ENCODE measurements around the gene TPRX1.

Gene TPRX1

DNA sequence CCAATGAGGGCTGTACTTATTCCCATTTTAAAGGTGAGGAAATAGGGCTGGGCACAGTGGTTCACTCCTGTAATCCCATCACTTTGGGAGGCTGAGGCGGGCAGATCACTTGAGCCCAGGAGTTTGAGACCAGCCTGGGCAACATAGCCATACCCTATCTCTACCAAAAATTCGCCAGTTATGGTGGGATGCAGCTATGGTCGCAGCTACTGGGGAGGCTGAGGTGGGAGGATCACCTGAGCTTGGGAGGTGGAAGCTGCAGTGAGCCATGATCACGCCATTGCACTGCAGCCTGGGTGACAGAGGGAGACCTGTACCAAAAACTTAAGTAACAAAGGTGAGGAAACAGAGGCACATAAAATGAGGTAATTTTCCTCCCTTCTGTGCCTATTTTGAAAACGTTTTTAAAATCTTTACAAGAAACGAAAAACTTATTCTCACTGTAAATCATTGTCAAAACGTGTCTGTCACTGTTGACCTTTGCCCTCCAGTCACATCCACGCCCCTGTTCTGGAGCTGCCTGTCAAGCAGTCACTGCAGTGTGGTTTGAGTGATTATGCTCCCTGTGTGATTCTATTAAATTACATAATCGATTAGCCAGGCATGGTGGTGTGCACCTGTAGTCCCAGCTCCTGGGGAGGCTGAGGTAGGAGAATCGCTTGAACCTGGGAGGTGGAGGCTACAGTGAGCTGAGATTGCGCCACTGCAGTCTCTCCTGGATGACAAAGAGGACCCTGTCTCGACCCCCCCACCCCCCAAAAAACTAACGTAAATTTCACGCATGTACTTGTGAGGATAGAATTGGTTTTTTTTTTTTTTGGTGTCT is 46.5 kb downstream of the TPRX1 start:
- Histone ChIP-seq H3K27me3 (ENCODE audit: insufficient read depth, low read length) (no peaks in the 10 kb centered on the region), H3K4me1 (ENCODE audit: control insufficient read depth, insufficient read depth, low read length, unreplicated experiment) (no peaks in the 10 kb centered on the region), H2AFZ (ENCODE audit: low read length, unreplicated experiment) (no peak overlapping the region), H3K27ac (ENCODE audit: low read depth, low read length) (no peak overlapping the region), H3K4me3 (ENCODE audit: low read depth, low read length) (no peak overlapping the region), H3K36me3 (ENCODE audit: insufficient read depth, low read length) (peaks cover 5% of the 10 kb centered on the region; the same call in 1 of the 2 replicates), H3K79me2 (ENCODE audit: control insufficient read depth, insufficient read depth, low read length, unreplicated experiment) (no peaks in the 10 kb centered on the region)

DNA sequence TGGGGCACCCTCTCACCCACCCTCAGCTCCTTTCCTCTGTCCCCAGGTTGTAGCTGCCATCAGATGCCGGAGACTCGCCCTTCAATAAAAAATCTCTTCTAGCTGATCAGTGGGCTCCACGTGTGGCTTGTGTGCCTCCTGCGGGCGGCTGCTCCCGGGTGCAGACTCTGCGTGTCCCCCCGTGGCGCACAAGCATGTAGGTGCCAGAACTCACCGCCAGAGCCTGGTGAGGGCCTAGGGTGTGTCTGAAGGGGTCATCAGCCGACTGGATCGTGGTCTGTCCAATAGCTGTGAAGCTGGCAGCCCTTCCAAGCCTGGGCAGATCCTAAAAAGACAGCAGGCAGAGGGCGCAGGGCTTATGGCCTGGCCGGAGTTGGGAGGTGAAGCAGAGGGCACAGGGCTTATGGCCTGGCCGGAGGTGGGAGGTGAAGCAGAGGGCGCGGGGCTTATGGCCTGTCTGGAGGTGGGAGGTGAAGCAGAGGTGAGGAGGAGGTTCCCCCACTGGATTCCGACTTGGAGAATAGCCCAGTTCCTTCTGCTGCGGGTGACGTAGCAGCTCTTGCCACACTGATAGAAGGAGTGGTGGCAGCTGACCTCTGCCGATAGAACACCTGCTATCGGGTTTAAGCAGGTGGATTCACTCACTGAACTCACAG is 47.3 kb downstream of the TPRX1 start:
- no peaks in the 10 kb centered on the region for H3K27me3 ChIP-seq (ENCODE audit: insufficient read depth, low read length)
- H2AFZ ChIP-seq (ENCODE audit: low read length, unreplicated experiment), result no peak overlapping the region
- H3K27ac ChIP-seq (ENCODE audit: low read depth, low read length), result no peak overlapping the region
- no peaks in the 10 kb centered on the region for H3K4me1 ChIP-seq (ENCODE audit: control insufficient read depth, insufficient read depth, low read length, unreplicated experiment)
- no peak overlapping the region for H3K4me3 ChIP-seq (ENCODE audit: low read depth, low read length)
- H3K79me2 ChIP-seq (ENCODE audit: control insufficient read depth, insufficient read depth, low read length, unreplicated experiment), result no peaks in the 10 kb centered on the region
- H3K36me3 ChIP-seq (ENCODE audit: insufficient read depth, low read length), result peaks cover 5% of the 10 kb centered on the region; the same call in 1 of the 2 replicates

DNA sequence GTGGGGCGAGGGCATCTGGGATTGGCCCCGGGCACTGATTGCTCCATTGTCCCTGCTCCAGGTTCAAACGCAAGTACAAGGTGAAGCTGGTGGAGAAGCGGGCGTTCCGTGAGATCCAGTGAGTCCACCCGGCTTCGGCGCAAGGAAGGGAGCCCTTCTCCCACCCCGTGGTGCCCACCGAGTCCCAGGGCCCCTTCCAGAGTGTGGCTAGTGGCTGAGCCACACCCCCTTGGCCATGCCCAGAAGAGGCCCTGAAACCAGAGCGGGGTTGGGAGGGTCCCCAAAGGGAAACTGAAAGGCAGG is 47.8 kb downstream of the TPRX1 start:
- peaks cover 5% of the 10 kb centered on the region; the same call in 1 of the 2 replicates for H3K36me3 ChIP-seq (ENCODE audit: insufficient read depth, low read length)
- no peak overlapping the region for H2AFZ ChIP-seq (ENCODE audit: low read length, unreplicated experiment)
- H3K4me3 ChIP-seq (ENCODE audit: low read depth, low read length), result no peak overlapping the region
- H3K4me1 ChIP-seq (ENCODE audit: control insufficient read depth, insufficient read depth, low read length, unreplicated experiment), result no peaks in the 10 kb centered on the region
- H3K27me3 ChIP-seq (ENCODE audit: insufficient read depth, low read length), result no peaks in the 10 kb centered on the region
- no peak overlapping the region for H3K27ac ChIP-seq (ENCODE audit: low read depth, low read length)
- no peaks in the 10 kb centered on the region for H3K79me2 ChIP-seq (ENCODE audit: control insufficient read depth, insufficient read depth, low read length, unreplicated experiment)

DNA sequence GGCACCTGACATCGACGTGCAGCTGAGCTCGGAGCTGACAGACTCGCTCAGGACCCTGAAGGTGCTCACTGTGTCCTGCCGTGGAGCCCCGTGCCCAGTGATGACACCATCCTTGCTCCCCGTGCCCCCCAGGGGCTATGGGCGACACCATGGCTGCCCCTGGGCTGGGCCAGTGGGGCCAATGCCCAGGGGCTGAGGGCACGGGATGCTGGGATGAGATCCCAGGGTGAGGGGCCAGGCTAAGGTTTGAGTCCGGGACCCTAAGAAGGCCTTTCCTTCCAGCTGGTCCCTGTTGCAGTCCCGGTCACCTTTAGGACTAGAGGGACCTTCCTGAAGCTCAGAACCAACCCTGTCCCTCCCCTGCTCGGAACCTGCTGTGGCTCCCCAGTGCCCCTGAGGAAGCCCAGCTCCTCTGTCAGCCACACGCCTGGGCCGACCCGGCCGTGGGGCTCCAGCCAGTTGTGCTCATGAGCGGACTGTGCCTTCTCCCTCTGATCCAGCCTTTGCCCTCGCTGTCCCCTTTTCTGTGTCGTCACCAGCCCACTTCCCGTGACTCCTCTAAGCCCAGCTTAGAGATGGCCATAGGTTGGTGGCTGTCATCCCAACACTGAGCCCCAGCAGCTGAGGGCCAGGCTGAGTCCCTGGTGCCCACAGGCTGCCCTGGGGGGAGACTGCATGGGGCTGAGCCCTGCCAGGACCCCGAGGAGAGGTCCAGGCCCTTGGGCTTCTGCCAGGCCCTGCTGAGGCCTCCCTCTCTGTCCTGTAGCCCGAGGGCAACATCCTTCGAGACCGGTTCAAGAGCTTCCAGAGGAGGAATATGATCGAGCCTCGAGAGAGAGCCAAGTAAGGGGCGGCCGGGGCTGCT is 48.4 kb downstream of the TPRX1 start:
- H3K27me3 ChIP-seq (ENCODE audit: insufficient read depth, low read length), result no peaks in the 10 kb centered on the region
- H2AFZ ChIP-seq (ENCODE audit: low read length, unreplicated experiment), result no peak overlapping the region
- H3K4me3 ChIP-seq (ENCODE audit: low read depth, low read length), result no peak overlapping the region
- no peaks in the 10 kb centered on the region for H3K4me1 ChIP-seq (ENCODE audit: control insufficient read depth, insufficient read depth, low read length, unreplicated experiment)
- H3K79me2 ChIP-seq (ENCODE audit: control insufficient read depth, insufficient read depth, low read length, unreplicated experiment), result no peaks in the 10 kb centered on the region
- no peak overlapping the region for H3K27ac ChIP-seq (ENCODE audit: low read depth, low read length)
- peaks cover 9% of the 10 kb centered on the region; the same call in 1 of the 2 replicates for H3K36me3 ChIP-seq (ENCODE audit: insufficient read depth, low read length)

DNA sequence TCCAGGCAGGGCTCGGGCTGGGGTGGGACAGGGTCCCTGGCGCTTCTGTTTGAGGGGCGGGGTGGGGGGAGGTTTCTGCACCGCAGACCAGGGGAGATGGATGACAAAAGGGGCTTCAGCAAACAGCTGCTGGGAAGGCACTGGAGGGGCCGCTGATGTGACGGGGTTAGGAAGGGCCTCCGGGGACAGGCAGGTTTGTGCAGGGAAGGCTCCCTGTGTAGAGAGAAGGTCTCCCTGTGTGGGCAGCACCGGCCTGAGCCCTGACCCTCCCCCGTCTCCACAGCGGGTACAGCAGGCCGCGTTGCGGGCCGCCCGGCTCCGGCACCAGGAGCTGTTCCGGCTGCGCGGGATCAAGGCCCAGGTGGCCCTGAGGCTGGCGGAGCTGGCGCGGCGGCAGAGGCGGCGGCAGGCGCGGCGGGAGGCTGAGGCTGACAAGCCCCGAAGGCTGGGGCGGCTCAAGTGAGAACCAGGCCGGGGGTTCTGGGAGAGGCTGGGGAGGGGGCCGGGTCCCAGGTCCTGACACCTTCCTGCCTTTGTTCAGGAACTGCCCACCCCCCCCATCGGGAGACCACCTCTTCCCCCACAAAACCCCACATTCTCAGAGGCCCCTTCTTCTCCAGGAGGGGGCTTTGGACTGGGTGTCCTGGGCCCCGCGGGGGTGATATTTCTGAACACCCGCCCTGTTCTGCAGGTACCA is 49.1 kb downstream of the TPRX1 start:
- no peak overlapping the region for H3K4me3 ChIP-seq (ENCODE audit: low read depth, low read length)
- H3K36me3 ChIP-seq (ENCODE audit: insufficient read depth, low read length), result peaks cover 9% of the 10 kb centered on the region; the same call in 1 of the 2 replicates
- H2AFZ ChIP-seq (ENCODE audit: low read length, unreplicated experiment), result no peak overlapping the region
- H3K79me2 ChIP-seq (ENCODE audit: control insufficient read depth, insufficient read depth, low read length, unreplicated experiment), result no peaks in the 10 kb centered on the region
- H3K4me1 ChIP-seq (ENCODE audit: control insufficient read depth, insufficient read depth, low read length, unreplicated experiment), result no peaks in the 10 kb centered on the region
- H3K27ac ChIP-seq (ENCODE audit: low read depth, low read length), result no peak overlapping the region
- no peaks in the 10 kb centered on the region for H3K27me3 ChIP-seq (ENCODE audit: insufficient read depth, low read length)

DNA sequence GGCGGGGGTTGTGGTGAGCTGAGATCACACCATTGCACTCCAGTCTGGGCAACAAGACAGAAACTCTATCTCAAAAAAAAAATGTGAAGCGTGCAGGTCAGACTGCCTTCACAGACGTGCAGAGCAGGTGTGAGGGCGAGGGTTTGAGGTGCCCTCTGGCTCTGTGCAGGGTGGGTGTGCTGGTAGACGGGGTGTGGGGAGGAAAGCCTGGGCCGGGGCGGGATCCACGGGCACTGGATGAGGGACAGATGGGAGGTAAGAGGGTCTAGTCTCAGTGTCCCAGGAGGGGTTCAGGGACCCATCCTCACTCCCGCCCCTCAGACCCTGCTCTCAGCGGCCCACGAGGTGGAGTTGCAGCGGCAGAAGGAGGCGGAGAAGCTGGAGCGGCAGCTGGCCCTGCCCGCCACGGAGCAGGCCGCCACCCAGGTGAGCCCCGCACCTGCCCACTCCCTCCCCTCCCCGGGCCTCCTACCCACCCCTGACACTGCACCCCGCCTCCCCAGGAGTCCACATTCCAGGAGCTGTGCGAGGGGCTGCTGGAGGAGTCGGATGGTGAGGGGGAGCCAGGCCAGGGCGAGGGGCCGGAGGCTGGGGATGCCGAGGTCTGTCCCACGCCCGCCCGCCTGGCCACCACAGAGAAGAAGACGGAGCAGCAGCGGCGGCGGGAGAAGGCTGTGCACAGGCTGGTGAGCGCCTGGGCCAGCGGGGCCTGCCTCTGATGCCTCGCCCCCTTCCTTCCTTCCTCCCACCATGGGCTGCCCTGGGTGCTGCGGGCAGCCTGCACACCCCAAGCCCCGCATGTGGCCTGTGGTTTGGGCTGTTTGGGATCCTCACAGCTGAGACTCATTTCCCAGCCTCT is 49.9 kb downstream of the TPRX1 start:
- no peaks in the 10 kb centered on the region for H3K27me3 ChIP-seq (ENCODE audit: insufficient read depth, low read length)
- no peak overlapping the region for H2AFZ ChIP-seq (ENCODE audit: low read length, unreplicated experiment)
- no peak overlapping the region for H3K4me3 ChIP-seq (ENCODE audit: low read depth, low read length)
- H3K27ac ChIP-seq (ENCODE audit: low read depth, low read length), result no peak overlapping the region
- no peaks in the 10 kb centered on the region for H3K4me1 ChIP-seq (ENCODE audit: control insufficient read depth, insufficient read depth, low read length, unreplicated experiment)
- peaks cover 9% of the 10 kb centered on the region; the same call in 1 of the 2 replicates for H3K36me3 ChIP-seq (ENCODE audit: insufficient read depth, low read length)
- no peaks in the 10 kb centered on the region for H3K79me2 ChIP-seq (ENCODE audit: control insufficient read depth, insufficient read depth, low read length, unreplicated experiment)

DNA sequence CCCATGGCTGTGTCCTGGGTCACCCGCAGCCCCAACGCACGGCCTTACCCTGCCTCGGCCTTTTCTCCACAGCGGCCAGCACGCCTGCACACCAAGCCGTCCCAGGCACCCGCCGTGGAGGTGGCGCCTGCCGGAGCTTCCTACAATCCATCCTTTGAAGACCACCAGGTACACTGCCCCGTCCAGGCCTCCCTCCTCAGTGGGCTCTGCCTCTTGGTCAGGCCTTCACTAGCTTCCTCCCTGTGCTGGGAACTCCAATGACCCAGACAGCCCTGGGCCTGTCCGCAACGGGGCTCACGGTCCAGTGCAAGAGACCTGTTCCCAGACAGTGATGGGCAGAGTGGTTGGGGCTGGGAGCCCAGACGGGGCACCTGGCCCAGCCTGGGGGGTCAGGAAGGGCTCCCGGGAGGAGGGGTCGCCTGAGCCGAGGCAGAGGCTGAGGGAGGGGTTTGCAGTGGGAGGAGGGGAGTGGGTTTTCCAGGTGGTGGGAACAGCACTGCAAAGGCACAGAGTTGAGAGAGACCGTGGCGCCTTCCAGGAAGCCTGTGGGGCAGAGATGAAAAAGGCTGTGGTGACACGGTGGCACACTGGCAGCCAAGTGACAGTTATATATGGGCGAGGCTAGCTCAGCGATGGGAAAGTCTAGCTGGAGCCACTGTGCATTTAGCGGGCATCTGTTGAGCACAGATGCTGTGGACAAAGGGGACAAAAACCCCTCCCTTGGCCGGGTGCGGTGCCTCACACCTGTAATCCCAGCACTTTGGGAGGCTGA is 51.7 kb downstream of the TPRX1 start:
- H3K27ac ChIP-seq (ENCODE audit: low read depth, low read length), result no peak overlapping the region
- no peaks in the 10 kb centered on the region for H3K4me1 ChIP-seq (ENCODE audit: control insufficient read depth, insufficient read depth, low read length, unreplicated experiment)
- H2AFZ ChIP-seq (ENCODE audit: low read length, unreplicated experiment), result no peak overlapping the region
- no peak overlapping the region for H3K4me3 ChIP-seq (ENCODE audit: low read depth, low read length)
- peaks cover 2% of the 10 kb centered on the region for H3K79me2 ChIP-seq (ENCODE audit: control insufficient read depth, insufficient read depth, low read length, unreplicated experiment)
- H3K27me3 ChIP-seq (ENCODE audit: insufficient read depth, low read length), result no peaks in the 10 kb centered on the region
- H3K36me3 ChIP-seq (ENCODE audit: insufficient read depth, low read length), result peaks cover 4% of the 10 kb centered on the region; the same call in 1 of the 2 replicates

Measured in ACC112 (cell line).